A549 (cell line): ENCODE data around the gene MEF2A. TPM values are rescaled to one million over a fixed set of nuclear protein-coding genes. Genes with fewer than 3 reads are reported as not detected.

Experiments used
- ATAC-seq, 2 experiments: fragments of 200-7000 bp in 1 of 2; fragments of >200 bp in 1 of 2; cut with Nextera tagmentation in 1 of 2; cut with Tn5 transposase in 1 of 2; 3 replicates each; pipeline versions ENCODE4 v1.8.0 to v1.9.1; 2018 to 2020; ENCODE audit warnings: mild to moderate bottlenecking in 1 of 2, moderate library complexity in 1 of 2
- CTCF ChIA-PET: fragments of 300-600 bp; sonication (Branson Sonifier 250); formaldehyde crosslinking; extraction: SDS; loops from one replicate; lab custom pipeline; 2021; ENCODE audit warnings: antibody characterized with exemption, inconsistent platforms; lab: Yijun Ruan, JAX
- POLR2A ChIA-PET: fragments of 350-600 bp; formaldehyde crosslinking; extraction: SDS; loops from one replicate; lab custom pipeline; 2021; ENCODE audit warnings: antibody characterized with exemption, inconsistent platforms; lab: Yijun Ruan, JAX
- DNase-seq, 2 experiments: peaks; one replicate each; pipeline versions ENCODE4 v3.0.0 to v3.0.0-alpha.2; 2011 to 2016; ENCODE audit warnings: low read depth in 1 of 2, low spot score in 1 of 2
- FAIRE-seq: peaks from 2 replicates; lab custom pipeline; 2011; peaks lifted over from hg19 to GRCh38; lab: Jason Lieb, UNC
- H3K27ac ChIP-seq, 2 experiments: fragments of >200 bp; sonication (Bioruptor Twin); formaldehyde crosslinking; 3 replicates each; pipeline ENCODE4 v1.5.1; 2016 to 2017
- H3K4me1 ChIP-seq: fragments of >200 bp; sonication (Bioruptor Twin); formaldehyde crosslinking; 3 replicates; pipeline ENCODE4 v1.6.1; 2016
- H3K4me2 ChIP-seq: fragments of >200 bp; sonication (Bioruptor Twin); formaldehyde crosslinking; 3 replicates; pipeline ENCODE4 v1.6.1; 2016
- H3K4me3 ChIP-seq: fragments of >200 bp; sonication (Bioruptor Twin); formaldehyde crosslinking; 3 replicates; pipeline ENCODE4 v1.5.1; 2016
- H3K9me3 ChIP-seq: fragments of >200 bp; sonication (Bioruptor Twin); formaldehyde crosslinking; 3 replicates; pipeline ENCODE4 v1.6.1; 2016
- CEBPB ChIP-seq, 2 experiments: fragments of >200 bp in 1 of 2; sonication (Bioruptor Twin) in 1 of 2; formaldehyde crosslinking in 1 of 2; IDR thresholded peaks; 2 replicates each; pipeline ENCODE4 v1.6.1; 2012 to 2016
- CHD4 ChIP-seq: fragments of 200-600 bp; sonication (generic); IDR thresholded peaks from 2 replicates; pipeline ENCODE4 v1.6.1; 2016; ENCODE audit warnings: antibody characterized with exemption, mild to moderate bottlenecking, borderline replicate concordance
- E2F6 ChIP-seq: IDR thresholded peaks from 2 replicates; pipeline ENCODE4 v1.6.1; 2012; ENCODE audit warnings: low read depth, borderline replicate concordance
- EHF ChIP-seq: fragments of 250-450 bp; sonication (Bioruptor Pico); IDR thresholded peaks from 2 replicates; pipeline ENCODE4 v1.5.0; 2020; ENCODE audit warnings: mild to moderate bottlenecking
- ELK1 ChIP-seq: fragments of 150-350 bp; IDR thresholded peaks from 2 replicates; pipeline ENCODE4 v1.6.1; 2014; ENCODE audit warnings: low read depth, mild to moderate bottlenecking, low read length
- EP300 ChIP-seq, 2 experiments: fragments of >200 bp; sonication (Bioruptor Twin); formaldehyde crosslinking; IDR thresholded peaks; 2 replicates in 1 of 2; 3 replicates in 1 of 2; pipeline ENCODE4 v1.6.1; 2016 to 2017
- FOSB ChIP-seq: fragments of 250-450 bp; sonication (Bioruptor Pico); IDR thresholded peaks from 2 replicates; pipeline ENCODE4 v1.5.0; 2020; ENCODE audit warnings: mild to moderate bottlenecking, moderate library complexity
- FOXS1 ChIP-seq: fragments of 250-450 bp; sonication (Bioruptor Pico); IDR thresholded peaks from 2 replicates; pipeline ENCODE4 v1.5.0; 2020; ENCODE audit warnings: mild to moderate bottlenecking, moderate library complexity
- HES2 ChIP-seq: fragments of >200 bp; sonication (Bioruptor Twin); formaldehyde crosslinking; IDR thresholded peaks from 2 replicates; pipeline ENCODE4 v1.6.1; 2016
- HEYL ChIP-seq: fragments of 250-450 bp; sonication (Bioruptor Pico); IDR thresholded peaks from 2 replicates; pipeline ENCODE4 v1.8.0; 2021; ENCODE audit warnings: mild to moderate bottlenecking, moderate library complexity
- HOXA7 ChIP-seq: fragments of 250-450 bp; sonication (Bioruptor Pico); IDR thresholded peaks from 2 replicates; pipeline ENCODE4 v1.5.0; 2020; ENCODE audit warnings: mild to moderate bottlenecking, moderate library complexity
- JUN ChIP-seq, 2 experiments: fragments of >200 bp; sonication (Bioruptor Twin); formaldehyde crosslinking; IDR thresholded peaks; 2 replicates in 1 of 2; 3 replicates in 1 of 2; pipeline ENCODE4 v1.6.1; 2016 to 2017
- JUNB ChIP-seq: fragments of >200 bp; sonication (Bioruptor Twin); formaldehyde crosslinking; IDR thresholded peaks from 2 replicates; pipeline ENCODE4 v1.6.1; 2016
- KDM5A ChIP-seq: fragments of 200-600 bp; sonication (generic); IDR thresholded peaks from 2 replicates; pipeline ENCODE4 v1.6.1; 2016; ENCODE audit warnings: antibody characterized with exemption, mild to moderate bottlenecking
- MAFK ChIP-seq: fragments of 450-650 bp; IDR thresholded peaks from 2 replicates; pipeline ENCODE4 v1.6.1; 2014; ENCODE audit not compliant: partially characterized antibody
- MAZ ChIP-seq: fragments of 150-350 bp; IDR thresholded peaks from 2 replicates; pipeline ENCODE4 v1.6.1; 2014; ENCODE audit warnings: antibody characterized with exemption, low read depth, low read length, borderline replicate concordance
- NPAS2 ChIP-seq: fragments of 250-450 bp; sonication (Bioruptor Pico); IDR thresholded peaks from 2 replicates; pipeline ENCODE4 v1.8.0; 2022; ENCODE audit warnings: mild to moderate bottlenecking, moderate library complexity, borderline replicate concordance
- NR3C1 ChIP-seq: fragments of >200 bp; sonication (Bioruptor Twin); formaldehyde crosslinking; IDR thresholded peaks from 3 replicates; pipeline ENCODE4 v1.6.1; 2017
- POLR2A ChIP-seq: IDR thresholded peaks from 2 replicates; pipeline ENCODE4 v1.6.1; 2012; ENCODE audit warnings: mild to moderate bottlenecking, low read length
- RCOR1 ChIP-seq: fragments of 150-350 bp; IDR thresholded peaks from 2 replicates; pipeline ENCODE4 v1.6.1; 2014; ENCODE audit warnings: antibody characterized with exemption, low read length, low read depth
- REST ChIP-seq: fragments of 200-600 bp; sonication (generic); IDR thresholded peaks from 2 replicates; pipeline ENCODE4 v1.6.1; 2016; ENCODE audit warnings: antibody characterized with exemption, mild to moderate bottlenecking, moderate library complexity
- SMC3 ChIP-seq: fragments of >200 bp; sonication (Bioruptor Twin); formaldehyde crosslinking; IDR thresholded peaks from 3 replicates; pipeline ENCODE4 v1.6.1; 2018; ENCODE audit warnings: inconsistent platforms
- TP53 ChIP-seq: fragments of 250-450 bp; sonication (Bioruptor Pico); IDR thresholded peaks from 2 replicates; pipeline ENCODE4 v1.5.0; 2021; ENCODE audit warnings: mild to moderate bottlenecking, moderate library complexity
- ZSCAN20 ChIP-seq: fragments of 250-450 bp; sonication (Bioruptor Pico); IDR thresholded peaks from 2 replicates; pipeline ENCODE4 v1.8.0; 2022; ENCODE audit warnings: mild to moderate bottlenecking, moderate library complexity
- WGBS: methylation state at CpG from one replicate; pipeline ENCODE4 v1.1.6; 2017; ENCODE audit errors: missing lambda C conversion rate; 5-methylcytosine and 5-hydroxymethylcytosine counted together
- polyA plus RNA-seq, 4 experiments: library from polyadenylated mRNA; depleted of rRNA in 3 of 4; stranded (reverse); fragments of >200 nt; fragmentation: RNase III in 1 of 4; extraction: RNeasy Plus Mini Kit Qiagen cat#74134 plus additional on column Dnase treatment in 1 of 4; gene quantifications; 2 replicates in 3 of 4; 3 replicates in 1 of 4; pipeline ENCODE4 v1.2.3, GENCODE V29; 2011 to 2017
- TF ChIP-seq, protein P1 (sequence below): IDR thresholded peaks from 2 replicates; pipeline ENCODE4 v1.6.1; 2012
- TF ChIP-seq, protein P2 (sequence below): fragments of >200 bp; sonication (Bioruptor Twin); formaldehyde crosslinking; IDR thresholded peaks from 3 replicates; pipeline ENCODE4 v1.6.1; 2016

The MEF2A gene
- polyA plus RNA-seq, 2 of the 4 experiments (the other 2 are of a cell fraction): 15.0 to 43.4 TPM

DNA sequence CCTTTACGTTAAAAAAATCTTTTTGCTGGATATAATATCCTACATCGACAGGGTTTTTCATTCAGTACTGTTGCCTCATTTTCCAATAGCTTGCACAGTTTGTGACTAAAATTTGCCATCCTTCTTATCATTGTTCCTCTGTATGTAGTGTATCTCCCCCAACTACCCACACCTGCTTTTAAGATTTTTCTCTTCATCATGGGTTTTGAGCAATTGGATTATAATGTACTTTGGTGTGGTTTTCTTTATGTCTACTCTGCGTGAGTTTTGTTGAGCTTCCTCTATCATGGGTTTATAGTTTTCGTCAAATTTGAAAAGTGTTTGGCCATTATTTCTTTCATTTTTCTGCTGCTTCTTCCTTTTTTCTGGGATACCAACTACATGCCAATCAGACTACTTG, 39.6 kb upstream of the MEF2A start:
- ChIA-PET POLR2A (no interaction called here), CTCF (no interaction called here)
- no peak for DNase-seq
- no peaks in the 10 kb centered on the region for H3K4me1 ChIP-seq
- H3K4me3 ChIP-seq: no peak overlapping the region
- H3K9me3 ChIP-seq: no peaks in the 10 kb centered on the region; the same call in 2 of the 3 replicates
- WGBS: 60% methylated on average over 4 of the region's 4 CpGs
- no peak overlapping the region for H3K27ac ChIP-seq
- no peak for TF ChIP-seq E2F6
- TF ChIP-seq EHF (CRISPR knock-in tag): no peak
- TF ChIP-seq CEBPB (IDR thresholded peaks at IDR 0.05): no peak
- no peak for TF ChIP-seq HEYL
- no peak for TF ChIP-seq RCOR1
- no peak for TF ChIP-seq NR3C1
- no peak for TF ChIP-seq FOXS1 (CRISPR knock-in tag)
- TF ChIP-seq, protein P1, sequence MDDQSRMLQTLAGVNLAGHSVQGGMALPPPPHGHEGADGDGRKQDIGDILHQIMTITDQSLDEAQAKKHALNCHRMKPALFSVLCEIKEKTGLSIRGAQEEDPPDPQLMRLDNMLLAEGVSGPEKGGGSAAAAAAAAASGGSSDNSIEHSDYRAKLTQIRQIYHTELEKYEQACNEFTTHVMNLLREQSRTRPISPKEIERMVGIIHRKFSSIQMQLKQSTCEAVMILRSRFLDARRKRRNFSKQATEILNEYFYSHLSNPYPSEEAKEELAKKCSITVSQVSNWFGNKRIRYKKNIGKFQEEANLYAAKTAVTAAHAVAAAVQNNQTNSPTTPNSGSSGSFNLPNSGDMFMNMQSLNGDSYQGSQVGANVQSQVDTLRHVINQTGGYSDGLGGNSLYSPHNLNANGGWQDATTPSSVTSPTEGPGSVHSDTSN: no peak
- no peak for TF ChIP-seq REST
- TF ChIP-seq CHD4: no peak
- no peak for TF ChIP-seq TP53 (CRISPR knock-in tag)
- no peak for TF ChIP-seq MAZ
- TF ChIP-seq HES2: no peak
- TF ChIP-seq KDM5A: no peak
- no peak for TF ChIP-seq POLR2A
- no peak for TF ChIP-seq EP300 (IDR thresholded peaks at IDR 0.05)
- FAIRE-seq: peak; percentile 23
- ATAC-seq: no peak
- no peak overlapping the region for H3K4me2 ChIP-seq

- WGBS: 56% methylated on average over 3 of the region's 3 CpGs
- H3K4me1 ChIP-seq: no peaks in the 10 kb centered on the region
- peak; percentile 56 for FAIRE-seq
- no peak overlapping the region for H3K4me2 ChIP-seq
- H3K27ac ChIP-seq: no peak overlapping the region
- no peak for ATAC-seq
- no peak for TF ChIP-seq SMC3
- peak; percentile 66 for TF ChIP-seq MAFK
- TF ChIP-seq JUN (IDR thresholded peaks at IDR 0.05): no peak
- TF ChIP-seq KDM5A: no peak
- no peak for TF ChIP-seq HEYL
- TF ChIP-seq NR3C1: no peak
- no peak for DNase-seq
- POLR2A ChIA-PET: no interaction called here
- CTCF ChIA-PET: no interaction called here
- H3K4me3 ChIP-seq: no peak overlapping the region
- H3K9me3 ChIP-seq: no peaks in the 10 kb centered on the region; the same call in 2 of the 3 replicates
These were observed 39.1 kb upstream of the MEF2A start for GRCh38 chr15:99526671-99527070.

DNA sequence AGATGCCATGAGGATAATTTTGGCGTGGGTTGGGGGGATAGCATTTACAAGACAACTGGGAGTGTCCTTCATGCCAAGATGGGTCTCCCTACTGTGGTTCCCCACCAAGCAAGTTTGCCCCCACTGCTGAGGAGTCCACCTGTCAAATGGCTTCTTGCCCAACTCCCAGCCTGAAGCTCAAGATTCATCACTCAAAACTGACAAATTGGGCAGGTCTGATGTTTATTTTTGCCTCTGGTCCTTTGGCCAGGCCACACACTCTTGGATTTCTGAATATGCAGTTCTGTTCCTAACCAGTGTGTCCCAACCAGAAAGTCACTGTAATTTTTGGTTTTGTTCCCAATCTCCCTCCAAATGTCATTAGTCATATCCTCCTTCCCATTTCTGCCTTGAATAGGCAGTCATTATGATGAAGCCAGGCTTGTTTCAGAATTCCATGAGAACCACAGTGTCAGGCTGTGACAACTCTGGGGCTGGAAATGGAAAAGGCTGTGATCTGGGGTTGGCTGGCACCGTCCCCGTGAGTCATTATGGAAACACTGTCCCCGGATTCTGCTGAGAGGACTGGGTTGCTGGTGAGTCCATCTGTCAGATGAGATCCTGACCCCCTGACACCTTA, 29.3 kb upstream of the MEF2A start:
- 35% methylated on average over 4 of the region's 4 CpGs for WGBS
- no peak overlapping the region for H3K4me3 ChIP-seq
- ChIA-PET POLR2A (no interaction called here), CTCF (no interaction called here)
- peaks cover 4% of the 10 kb centered on the region; the same call in 1 of the 3 replicates for H3K9me3 ChIP-seq
- peak in 1 of 2 experiments; percentile 13 for DNase-seq
- 0 out of 3 replicates have a peak, but pooled peaks cover 4% of the 10 kb centered on the region for H3K4me1 ChIP-seq
- no peak overlapping the region for H3K27ac ChIP-seq
- no peak for FAIRE-seq
- ATAC-seq: no peak
- no peak overlapping the region for H3K4me2 ChIP-seq
- TF ChIP-seq, protein P1: no peak
- TF ChIP-seq HOXA7 (no peak), FOSB (CRISPR knock-in tag) (no peak), ELK1 (no peak), JUNB (no peak), ZSCAN20 (CRISPR knock-in tag) (no peak), HEYL (no peak), NPAS2 (no peak)
- TF ChIP-seq, protein P2, sequence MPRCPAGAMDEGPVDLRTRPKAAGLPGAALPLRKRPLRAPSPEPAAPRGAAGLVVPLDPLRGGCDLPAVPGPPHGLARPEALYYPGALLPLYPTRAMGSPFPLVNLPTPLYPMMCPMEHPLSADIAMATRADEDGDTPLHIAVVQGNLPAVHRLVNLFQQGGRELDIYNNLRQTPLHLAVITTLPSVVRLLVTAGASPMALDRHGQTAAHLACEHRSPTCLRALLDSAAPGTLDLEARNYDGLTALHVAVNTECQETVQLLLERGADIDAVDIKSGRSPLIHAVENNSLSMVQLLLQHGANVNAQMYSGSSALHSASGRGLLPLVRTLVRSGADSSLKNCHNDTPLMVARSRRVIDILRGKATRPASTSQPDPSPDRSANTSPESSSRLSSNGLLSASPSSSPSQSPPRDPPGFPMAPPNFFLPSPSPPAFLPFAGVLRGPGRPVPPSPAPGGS: no peak
